Smooth muscle cell (in vitro differentiated cells): ENCODE results near the gene PACRG. TPM values are rescaled to one million over a fixed set of nuclear protein-coding genes. Genes with fewer than 3 reads are reported as not detected.

Source experiments
- DNase-seq: peaks from one replicate; lab custom pipeline; 2025; ENCODE audit not compliant: unreplicated experiment; lab: John Stamatoyannopoulos, UW
- H2AFZ ChIP-seq: fragments of 200-600 bp; sonication (generic); 2 replicates; pipeline ENCODE4 v1.6.0; 2016; ENCODE audit warnings: antibody characterized with exemption, low read depth, mild to moderate bottlenecking
- H3F3A ChIP-seq: fragments of 200-600 bp; sonication (generic); 2 replicates; pipeline ENCODE4 v1.6.0; 2017; ENCODE audit warnings: antibody characterized with exemption, low read depth
- H3K27ac ChIP-seq: fragments of 200-600 bp; sonication (generic); 2 replicates; pipeline ENCODE4 v1.5.1; 2016; ENCODE audit warnings: low read depth, mild to moderate bottlenecking
- H3K27me3 ChIP-seq: fragments of 200-600 bp; sonication (generic); 2 replicates; pipeline ENCODE4 v1.6.1; 2016; ENCODE audit warnings: low read depth, mild to moderate bottlenecking
- H3K36me3 ChIP-seq: fragments of 200-600 bp; sonication (generic); 2 replicates; pipeline ENCODE4 v1.5.1; 2016; ENCODE audit warnings: low read depth
- H3K4me1 ChIP-seq: fragments of 200-600 bp; sonication (generic); 2 replicates; pipeline ENCODE4 v1.5.1; 2016; ENCODE audit warnings: low read depth
- H3K4me2 ChIP-seq: fragments of 200-600 bp; sonication (generic); 2 replicates; pipeline ENCODE4 v1.6.0; 2016; ENCODE audit warnings: mild to moderate bottlenecking
- H3K4me3 ChIP-seq: fragments of 200-600 bp; sonication (generic); 2 replicates; pipeline ENCODE4 v1.5.1; 2016; ENCODE audit warnings: mild to moderate bottlenecking
- H3K79me2 ChIP-seq: fragments of 200-600 bp; sonication (generic); 2 replicates; pipeline ENCODE4 v1.6.0; 2016; ENCODE audit warnings: low read depth, mild to moderate bottlenecking
- H3K9ac ChIP-seq: fragments of 200-600 bp; sonication (generic); 2 replicates; pipeline ENCODE4 v1.6.0; 2016; ENCODE audit warnings: low read depth
- H3K9me3 ChIP-seq: fragments of 200-600 bp; sonication (generic); replicated peaks from 2 replicates; pipeline ENCODE4 v1.5.1; 2016; ENCODE audit warnings: low read depth
- H4K20me1 ChIP-seq: fragments of 200-600 bp; sonication (generic); 2 replicates; pipeline ENCODE4 v1.6.0; 2016; ENCODE audit warnings: low read depth
- WGBS: methylation state at CpG from one replicate; pipeline ENCODE4 v1.1.7; 2016; ENCODE audit warnings: low lambda C conversion rate; 5-methylcytosine and 5-hydroxymethylcytosine counted together
- polyA plus RNA-seq: library from polyadenylated mRNA; unstranded; fragments of >200 nt; fragmentation: Nextera tagmentation; extraction: Ambion mirVana; gene quantifications from 2 replicates; pipeline ENCODE4 v1.2.1, GENCODE V29; 2016
- total RNA-seq: library from RNA; depleted of rRNA; stranded (reverse); fragments of >200 nt; gene quantifications from 2 replicates; pipeline ENCODE4 v1.2.3, GENCODE V29; 2014
- TF ChIP-seq, protein P1 (sequence below): fragments of 200-600 bp; sonication (generic); IDR thresholded peaks from 2 replicates; pipeline ENCODE4 v1.5.1; 2017; ENCODE audit warnings: borderline replicate concordance, mild to moderate bottlenecking, antibody characterized with exemption; ENCODE audit not compliant: insufficient read depth, poor library complexity, severe bottlenecking

Gene PACRG
- total and polyA plus RNA-seq, 2 experiments from 2014 or later: not detected

DNA sequence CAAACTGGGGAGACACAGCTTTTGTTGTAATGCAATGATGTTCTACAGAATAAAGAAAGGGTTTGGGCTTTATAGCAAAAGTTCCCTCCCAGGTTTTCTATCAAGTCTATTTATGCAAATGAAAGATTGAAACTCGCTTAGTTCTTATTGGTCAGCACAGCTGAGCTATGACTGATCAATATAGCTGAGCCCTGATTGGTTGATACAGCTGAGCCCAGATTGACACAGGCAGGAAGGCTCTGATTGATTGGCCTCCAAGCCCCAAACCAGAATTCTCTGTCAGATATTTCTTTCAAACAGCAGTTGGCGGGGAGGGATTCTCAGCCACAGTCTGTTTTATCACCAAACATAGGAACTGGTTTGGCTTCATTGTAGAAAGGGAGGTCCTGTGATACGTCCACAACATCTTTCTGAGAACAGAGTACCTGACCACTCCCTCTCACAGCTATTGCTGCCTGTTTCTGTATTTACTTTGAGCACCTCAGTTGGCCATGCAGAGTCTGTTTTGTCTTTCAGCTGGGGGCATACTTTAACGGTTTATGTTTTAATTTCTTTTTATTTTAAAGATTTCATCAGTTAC lies 223.5 kb downstream of the PACRG start:
- H3K4me1 ChIP-seq: no peaks in the 10 kb centered on the region
- TF ChIP-seq, protein P1, sequence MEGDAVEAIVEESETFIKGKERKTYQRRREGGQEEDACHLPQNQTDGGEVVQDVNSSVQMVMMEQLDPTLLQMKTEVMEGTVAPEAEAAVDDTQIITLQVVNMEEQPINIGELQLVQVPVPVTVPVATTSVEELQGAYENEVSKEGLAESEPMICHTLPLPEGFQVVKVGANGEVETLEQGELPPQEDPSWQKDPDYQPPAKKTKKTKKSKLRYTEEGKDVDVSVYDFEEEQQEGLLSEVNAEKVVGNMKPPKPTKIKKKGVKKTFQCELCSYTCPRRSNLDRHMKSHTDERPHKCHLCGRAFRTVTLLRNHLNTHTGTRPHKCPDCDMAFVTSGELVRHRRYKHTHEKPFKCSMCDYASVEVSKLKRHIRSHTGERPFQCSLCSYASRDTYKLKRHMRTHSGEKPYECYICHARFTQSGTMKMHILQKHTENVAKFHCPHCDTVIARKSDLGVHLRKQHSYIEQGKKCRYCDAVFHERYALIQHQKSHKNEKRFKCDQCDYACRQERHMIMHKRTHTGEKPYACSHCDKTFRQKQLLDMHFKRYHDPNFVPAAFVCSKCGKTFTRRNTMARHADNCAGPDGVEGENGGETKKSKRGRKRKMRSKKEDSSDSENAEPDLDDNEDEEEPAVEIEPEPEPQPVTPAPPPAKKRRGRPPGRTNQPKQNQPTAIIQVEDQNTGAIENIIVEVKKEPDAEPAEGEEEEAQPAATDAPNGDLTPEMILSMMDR: no peak
- no peaks in the 10 kb centered on the region for H3F3A ChIP-seq
- no peaks in the 10 kb centered on the region for H3K27me3 ChIP-seq
- no peak overlapping the region for H3K4me3 ChIP-seq
- no peaks in the 10 kb centered on the region for H3K79me2 ChIP-seq
- no peaks in the 10 kb centered on the region for H4K20me1 ChIP-seq
- no peak overlapping the region for H3K9ac ChIP-seq
- H3K36me3 ChIP-seq: no peaks in the 10 kb centered on the region
- no peak overlapping the region for H3K4me2 ChIP-seq
- H3K27ac ChIP-seq: no peak overlapping the region
- no peak for DNase-seq
- WGBS: 80% methylated on average over 4 of the region's 4 CpGs
- no peak overlapping the region for H2AFZ ChIP-seq
- H3K9me3 ChIP-seq: no peaks in the 10 kb centered on the region

DNA sequence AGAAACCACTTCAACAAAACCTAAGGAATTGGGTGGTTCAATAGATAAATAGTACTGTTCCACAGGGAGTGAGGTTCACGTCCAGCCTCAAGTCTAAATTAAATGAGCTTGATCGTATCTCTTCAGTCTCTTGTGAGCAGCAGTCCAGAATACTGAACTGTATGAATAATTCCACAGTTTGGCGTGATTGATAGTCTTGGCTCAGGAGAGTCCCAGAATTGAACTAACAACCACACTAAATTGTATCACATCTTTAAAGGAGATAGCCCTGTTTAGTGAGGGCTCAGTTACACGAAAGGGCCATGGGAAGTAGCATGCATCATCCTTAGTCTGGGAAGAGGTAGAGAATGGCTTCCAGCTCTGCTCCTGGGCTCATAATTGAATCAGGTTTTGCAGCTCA lies 224.6 kb downstream of the PACRG start:
- no peak for DNase-seq
- Histone ChIP-seq H3F3A (no peaks in the 10 kb centered on the region), H3K79me2 (no peaks in the 10 kb centered on the region), H3K4me1 (no peaks in the 10 kb centered on the region), H3K9ac (no peak overlapping the region), H4K20me1 (no peaks in the 10 kb centered on the region), H3K27me3 (no peaks in the 10 kb centered on the region), H3K4me2 (no peak overlapping the region), H3K9me3 (no peaks in the 10 kb centered on the region), H3K36me3 (no peaks in the 10 kb centered on the region), H3K4me3 (no peak overlapping the region), H2AFZ (no peak overlapping the region), H3K27ac (no peak overlapping the region)
- TF ChIP-seq, protein P1: no peak
- 94% methylated on average over 4 of the region's 4 CpGs for WGBS

DNA sequence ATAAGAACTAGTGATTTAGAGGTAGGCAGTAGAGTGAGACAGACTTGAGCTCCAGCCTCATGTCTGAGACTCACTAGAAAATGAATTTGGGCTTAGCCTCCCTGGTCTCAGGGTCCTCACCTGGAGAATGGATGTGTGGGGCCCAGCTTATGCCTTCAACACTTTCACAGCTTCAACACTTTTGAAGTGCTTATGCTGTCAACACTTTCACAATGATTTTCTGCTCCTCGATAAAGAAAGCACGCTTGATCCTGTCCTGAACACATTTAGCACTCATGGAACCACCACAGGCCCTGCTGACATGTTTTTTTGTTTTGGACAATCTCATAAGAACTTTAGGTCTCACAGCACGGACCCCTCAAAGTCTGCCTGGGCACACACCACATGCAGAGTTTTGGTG lies 229.3 kb downstream of the PACRG start:
- Histone ChIP-seq H2AFZ (no peak overlapping the region), H3K4me3 (no peak overlapping the region), H3K27me3 (no peaks in the 10 kb centered on the region), H3K4me1 (no peaks in the 10 kb centered on the region), H3K79me2 (no peaks in the 10 kb centered on the region), H3K27ac (no peak overlapping the region), H3K4me2 (no peak overlapping the region), H3F3A (no peaks in the 10 kb centered on the region), H3K36me3 (no peaks in the 10 kb centered on the region), H4K20me1 (no peaks in the 10 kb centered on the region), H3K9ac (no peak overlapping the region), H3K9me3 (no peaks in the 10 kb centered on the region)
- no peak for DNase-seq
- 96% methylated on average over 3 of the region's 3 CpGs for WGBS
- TF ChIP-seq, protein P1: no peak

DNA sequence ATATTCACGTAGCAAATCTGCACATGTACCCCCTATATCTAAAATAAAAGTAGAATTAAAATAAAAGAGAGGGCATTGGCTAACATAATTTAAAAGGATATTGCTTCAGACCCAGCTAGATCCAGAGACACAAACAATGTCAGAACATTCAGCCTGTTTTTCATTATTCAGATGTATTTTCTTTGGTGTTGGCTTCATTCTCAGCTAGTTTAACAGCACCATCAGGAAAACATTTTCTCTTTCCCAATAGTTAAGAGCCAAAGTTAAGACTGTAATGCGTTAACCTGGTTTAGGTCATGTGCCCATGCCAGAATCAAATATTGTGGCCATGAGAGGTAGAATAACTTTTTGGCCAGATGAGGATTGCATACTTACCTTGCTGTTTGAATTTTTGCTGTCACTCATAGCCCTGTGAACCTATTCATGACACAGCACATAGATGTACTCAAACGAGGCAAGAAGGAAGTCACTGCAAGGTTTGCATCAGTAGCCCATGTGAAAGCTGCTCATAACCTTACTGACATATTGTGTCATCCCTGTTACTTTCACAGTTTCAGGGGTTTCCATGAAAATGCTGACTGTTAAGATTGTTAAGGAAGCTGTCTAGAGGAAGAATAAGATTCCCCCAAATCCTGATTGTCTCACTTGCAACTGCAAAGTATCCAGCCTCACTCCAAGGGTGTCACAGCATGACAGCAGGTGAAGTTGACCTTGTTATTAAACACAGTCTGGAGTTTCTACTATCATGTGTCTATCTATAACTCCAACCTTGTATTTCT lies 233.1 kb downstream of the PACRG start:
- no peak overlapping the region for H3K4me3 ChIP-seq
- H3K79me2 ChIP-seq: no peaks in the 10 kb centered on the region
- no peak overlapping the region for H3K9ac ChIP-seq
- no peak overlapping the region for H2AFZ ChIP-seq
- WGBS: 91% methylated on average over 3 of the region's 3 CpGs
- H3K4me2 ChIP-seq: no peak overlapping the region
- TF ChIP-seq, protein P1: no peak
- no peak overlapping the region for H3K27ac ChIP-seq
- no peaks in the 10 kb centered on the region for H3K9me3 ChIP-seq
- H3K36me3 ChIP-seq: no peaks in the 10 kb centered on the region
- DNase-seq: no peak
- no peaks in the 10 kb centered on the region for H3K27me3 ChIP-seq
- H3F3A ChIP-seq: no peaks in the 10 kb centered on the region
- no peaks in the 10 kb centered on the region for H4K20me1 ChIP-seq
- peaks cover 10% of the 10 kb centered on the region for H3K4me1 ChIP-seq
